ENCODE measurements around the gene CLDN12. TPM values are rescaled to one million over a fixed set of nuclear protein-coding genes. Genes with fewer than 3 reads are reported as not detected.

The CLDN12 gene
- total RNA-seq, 1 donor, result 49.2 TPM

DNA sequence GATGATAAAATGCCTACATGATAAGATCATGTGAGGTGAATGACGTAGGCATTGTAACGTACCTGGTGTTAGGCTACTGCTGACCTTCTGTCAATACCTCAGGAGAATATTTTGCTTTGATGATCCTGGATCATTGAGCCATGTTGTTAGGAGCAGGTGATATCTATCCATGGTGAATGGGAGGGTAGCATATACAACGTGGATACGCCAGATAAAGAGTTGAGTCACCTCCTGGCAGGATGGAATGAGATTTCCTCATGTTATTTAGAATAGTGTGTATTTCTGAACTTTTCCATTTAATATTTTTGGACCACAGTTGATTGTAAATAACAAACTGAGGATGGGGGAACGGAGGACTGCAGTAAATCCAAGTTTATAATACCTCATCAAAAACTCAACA, 11.8 kb upstream of the CLDN12 start:
- TF ChIP-seq CTCF (IDR thresholded peaks at IDR 0.05; ENCODE audit: insufficient read depth, low read depth, low read length), result no peak
- H3K4me3 ChIP-seq (ENCODE audit: low read depth, low read length), result no peak overlapping the region
- no peak for DNase-seq (ENCODE audit: low read depth)

DNA sequence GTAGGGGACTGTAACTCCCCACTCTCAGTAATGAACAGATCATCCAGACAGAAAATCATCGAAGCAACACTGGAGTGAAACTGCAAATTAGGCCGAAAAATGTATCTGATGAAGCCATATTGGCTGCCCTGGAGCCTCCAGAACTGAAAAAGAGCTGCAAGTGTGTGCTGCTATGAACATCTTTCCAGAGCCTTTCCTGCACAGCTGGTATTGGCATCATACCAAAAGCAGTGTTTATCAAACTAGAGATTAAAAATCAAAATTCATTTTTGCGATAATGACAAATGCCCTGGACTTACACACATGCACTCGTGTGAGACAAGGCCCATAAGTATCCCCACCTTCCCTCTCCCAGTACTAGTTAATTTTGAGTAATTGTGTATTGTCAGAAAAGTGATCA, 6.8 kb upstream of the CLDN12 start:
- DNase-seq (ENCODE audit: low read depth), result no peak
- TF ChIP-seq CTCF (IDR thresholded peaks at IDR 0.05; ENCODE audit: insufficient read depth, low read depth, low read length), result no peak
- H3K4me3 ChIP-seq (ENCODE audit: low read depth, low read length), result no peak overlapping the region

DNA sequence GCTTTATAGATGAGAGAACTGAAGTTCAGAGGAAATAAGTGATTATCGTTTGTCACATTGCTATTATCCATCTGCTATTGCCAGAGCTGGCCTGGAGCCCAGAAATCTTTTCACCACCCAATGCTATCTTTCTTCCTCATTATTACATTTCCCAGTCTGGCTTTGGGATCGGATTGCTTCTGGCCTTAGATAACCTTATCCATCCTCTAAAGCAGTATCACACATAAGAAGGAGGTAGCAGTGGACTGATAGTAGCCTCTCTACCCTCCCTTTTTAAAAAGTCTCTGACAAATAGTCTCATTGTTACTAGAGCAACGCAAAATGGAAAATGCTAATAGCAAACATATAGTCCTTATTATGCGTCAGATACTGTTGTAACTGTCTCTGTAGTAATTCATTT, 1.3 kb upstream of the CLDN12 start:
- H3K4me3 ChIP-seq (ENCODE audit: low read depth, low read length), result no peak overlapping the region
- TF ChIP-seq CTCF (IDR thresholded peaks at IDR 0.05; ENCODE audit: insufficient read depth, low read depth, low read length), result no peak
- peak; percentile 31 for DNase-seq (ENCODE audit: low read depth)

GRCh38 chr7:90402785-90403173, 482 bp upstream of the CLDN12 start:
- TF ChIP-seq CTCF (IDR thresholded peaks at IDR 0.05; ENCODE audit: insufficient read depth, low read depth, low read length), result no peak
- H3K4me3 ChIP-seq (ENCODE audit: low read depth, low read length), result peak overlapping the region; percentile 70
- DNase-seq (ENCODE audit: low read depth), result no peak

- no peak for DNase-seq (ENCODE audit: low read depth)
- TF ChIP-seq CTCF (IDR thresholded peaks at IDR 0.05; ENCODE audit: insufficient read depth, low read depth, low read length), result no peak
- no peak overlapping the region for H3K4me3 ChIP-seq (ENCODE audit: low read depth, low read length)
These were observed 1.5 kb downstream of the CLDN12 start for GRCh38 chr7:90404777-90405176.

DNA sequence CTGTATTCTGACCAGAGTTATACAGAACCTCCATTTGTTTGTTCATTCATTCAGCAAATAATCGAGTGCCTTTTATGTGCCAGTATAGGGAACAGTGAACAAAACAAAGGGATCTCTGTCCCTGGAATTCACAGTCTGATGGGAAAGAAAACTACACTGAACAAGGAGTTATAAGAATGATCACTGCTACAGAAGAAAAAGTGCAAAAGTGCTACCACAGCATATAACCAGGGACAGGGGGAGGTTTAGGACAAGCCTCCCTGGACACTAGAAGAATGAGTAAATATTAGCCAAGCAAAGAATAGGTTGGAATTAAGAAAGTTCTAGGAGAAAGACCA, 4.2 kb downstream of the CLDN12 start:
- no peak for DNase-seq (ENCODE audit: low read depth)
- no peak for TF ChIP-seq CTCF (IDR thresholded peaks at IDR 0.05; ENCODE audit: insufficient read depth, low read depth, low read length)
- no peak overlapping the region for H3K4me3 ChIP-seq (ENCODE audit: low read depth, low read length)

- no peak for TF ChIP-seq CTCF (IDR thresholded peaks at IDR 0.05; ENCODE audit: insufficient read depth, low read depth, low read length)
- H3K4me3 ChIP-seq (ENCODE audit: low read depth, low read length), result no peak overlapping the region
- DNase-seq (ENCODE audit: low read depth), result no peak
These were observed 4.9 kb downstream of the CLDN12 start for GRCh38 chr7:90408142-90408541.

Measured in fibroblast of villous mesenchyme (primary cell).